ENCODE measurements around the gene KRTAP13-3.

DNA sequence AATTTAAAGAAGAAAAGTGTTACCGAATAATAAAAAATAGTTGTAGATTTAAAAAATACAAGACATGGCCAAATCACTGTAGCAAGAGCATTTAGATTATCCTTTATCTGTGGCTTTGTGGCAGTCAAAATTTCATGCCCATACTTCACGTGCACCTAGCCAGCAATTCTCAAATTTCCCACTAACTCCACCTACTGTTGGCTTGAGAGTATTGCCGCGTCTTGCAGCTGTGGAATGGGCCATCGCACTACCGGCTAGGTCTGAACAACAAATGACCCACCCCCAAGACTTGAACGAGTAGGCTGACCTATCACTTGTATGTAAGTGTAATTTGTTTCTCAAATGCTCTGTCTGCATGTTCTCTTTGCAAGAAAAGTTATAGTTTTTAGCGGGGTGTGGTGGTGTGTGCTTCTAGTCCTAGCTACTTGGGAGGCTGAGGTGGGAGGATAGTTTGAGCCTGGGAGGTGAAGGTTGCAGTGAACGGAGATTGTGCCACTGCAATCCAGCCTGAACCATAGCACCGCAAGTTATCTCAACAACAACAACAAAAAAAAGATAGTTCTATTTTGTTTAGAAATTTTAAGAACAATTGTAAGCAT lies 8.4 kb upstream of the KRTAP13-3 start:
- no peak for TF ChIP-seq POLR2A (IDR thresholded peaks at IDR 0.05)
- peak; percentile 46 to 56 (median 50) for TF ChIP-seq CTCF (IDR thresholded peaks at IDR 0.05)

Data from right lobe of liver (tissue), 4 donors.